ENCODE measurements around the gene SMPD3. TPM values are rescaled to one million over a fixed set of nuclear protein-coding genes. Genes with fewer than 3 reads are reported as not detected.

Gene SMPD3
- total RNA-seq, 4 donors from 2014 or later = 51.1 to 168 (median 68.9) TPM

DNA sequence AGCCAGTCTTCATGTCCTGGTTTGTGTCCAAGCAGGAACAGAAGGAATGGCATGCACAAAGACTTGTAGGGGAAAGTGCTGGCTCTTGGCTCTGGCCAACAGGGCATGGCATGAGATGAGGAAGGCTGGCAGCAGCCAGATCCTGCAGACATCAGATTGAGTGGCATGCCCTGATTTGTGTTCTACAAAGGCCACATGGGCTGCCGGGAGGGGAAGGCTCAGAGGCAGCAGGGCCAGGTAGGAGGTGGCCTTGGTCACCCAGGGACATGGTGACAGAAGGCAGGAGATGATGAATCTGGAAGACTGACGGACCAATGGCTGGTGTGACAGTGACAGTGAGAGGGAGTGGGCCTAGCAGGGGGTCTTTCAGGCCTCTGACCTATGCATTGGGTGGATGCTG lies 33.7 kb downstream of the SMPD3 start:
- Histone ChIP-seq H3K27me3 (no peaks in the 10 kb centered on the region), H3K4me1 (peaks cover 12 to 46% (median 33%) of the 10 kb centered on the region in 4 donors), H3K9me3 (no peaks in the 10 kb centered on the region), H3K27ac (peak overlapping the region in 1 of 4 donors; percentile 85), H3K4me3 (no peak overlapping the region), H3K36me3 (no peaks in the 10 kb centered on the region)
- in situ Hi-C loops (cut with MboI; ENCODE audit: low pct_ligation_motif_present in 1 of 4, low pct_unique_long_range_greater_than_20kb in 1 of 4, low sequenced_read_pairs in 3 of 4) (no loop called here), intact Hi-C loops (cut with DNase I; ENCODE audit: low total_unique reads) (no loop called here)
- 64% methylated on average over 2 of the region's 2 CpGs; no CpG with 5 or more reads in 1 of the 2 donors for WGBS, 2 donors (ENCODE audit: low coverage in 1 of 2)
- TF ChIP-seq POLR2AphosphoS5 (IDR thresholded peaks at IDR 0.05) = no peak
- TF ChIP-seq POLR2A (IDR thresholded peaks at IDR 0.05) = no peak
- TF ChIP-seq EP300 (IDR thresholded peaks at IDR 0.05; ENCODE audit: low read depth) = no peak
- TF ChIP-seq, protein P1, sequence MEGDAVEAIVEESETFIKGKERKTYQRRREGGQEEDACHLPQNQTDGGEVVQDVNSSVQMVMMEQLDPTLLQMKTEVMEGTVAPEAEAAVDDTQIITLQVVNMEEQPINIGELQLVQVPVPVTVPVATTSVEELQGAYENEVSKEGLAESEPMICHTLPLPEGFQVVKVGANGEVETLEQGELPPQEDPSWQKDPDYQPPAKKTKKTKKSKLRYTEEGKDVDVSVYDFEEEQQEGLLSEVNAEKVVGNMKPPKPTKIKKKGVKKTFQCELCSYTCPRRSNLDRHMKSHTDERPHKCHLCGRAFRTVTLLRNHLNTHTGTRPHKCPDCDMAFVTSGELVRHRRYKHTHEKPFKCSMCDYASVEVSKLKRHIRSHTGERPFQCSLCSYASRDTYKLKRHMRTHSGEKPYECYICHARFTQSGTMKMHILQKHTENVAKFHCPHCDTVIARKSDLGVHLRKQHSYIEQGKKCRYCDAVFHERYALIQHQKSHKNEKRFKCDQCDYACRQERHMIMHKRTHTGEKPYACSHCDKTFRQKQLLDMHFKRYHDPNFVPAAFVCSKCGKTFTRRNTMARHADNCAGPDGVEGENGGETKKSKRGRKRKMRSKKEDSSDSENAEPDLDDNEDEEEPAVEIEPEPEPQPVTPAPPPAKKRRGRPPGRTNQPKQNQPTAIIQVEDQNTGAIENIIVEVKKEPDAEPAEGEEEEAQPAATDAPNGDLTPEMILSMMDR (IDR thresholded peaks at IDR 0.05) = no peak
- DNase-seq = no peak

DNA sequence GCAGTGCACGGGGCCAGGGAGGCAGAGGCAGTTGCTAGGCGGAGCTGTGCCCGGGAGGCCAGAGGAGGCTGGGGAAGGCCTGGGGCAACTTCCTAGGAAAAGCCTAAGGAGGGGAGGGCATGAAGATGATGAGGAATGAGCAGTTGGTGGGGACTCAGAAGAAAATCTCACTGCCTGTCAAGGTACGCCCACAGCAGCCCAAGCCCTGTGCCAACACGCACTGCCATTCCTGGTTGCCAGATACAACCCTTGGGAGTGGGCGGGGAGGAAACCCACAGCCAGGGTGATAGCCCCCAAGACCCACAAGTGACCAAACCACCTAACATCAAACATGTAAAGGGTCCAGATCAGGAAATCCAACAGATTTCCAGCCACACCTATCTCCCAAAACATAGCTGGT lies 36.2 kb downstream of the SMPD3 start:
- Histone ChIP-seq H3K9me3 (no peaks in the 10 kb centered on the region), H3K36me3 (no peaks in the 10 kb centered on the region), H3K4me1 (peaks cover 6 to 30% (median 16%) of the 10 kb centered on the region in 4 donors), H3K27ac (no peak overlapping the region), H3K27me3 (no peaks in the 10 kb centered on the region), H3K4me3 (no peak overlapping the region)
- no peak for TF ChIP-seq EP300 (IDR thresholded peaks at IDR 0.05; ENCODE audit: low read depth)
- TF ChIP-seq POLR2A (IDR thresholded peaks at IDR 0.05) = no peak
- TF ChIP-seq, protein P1 (IDR thresholded peaks at IDR 0.05) = no peak
- no peak for TF ChIP-seq POLR2AphosphoS5 (IDR thresholded peaks at IDR 0.05)
- intact Hi-C loops (cut with DNase I; ENCODE audit: low total_unique reads) (no loop called here), in situ Hi-C loops (cut with MboI; ENCODE audit: low pct_ligation_motif_present in 1 of 4, low pct_unique_long_range_greater_than_20kb in 1 of 4, low sequenced_read_pairs in 3 of 4) (no loop called here)
- 93 to 96% methylated on average over 5 to 6 of the region's 6 CpGs for WGBS, 2 donors (ENCODE audit: low coverage in 1 of 2)
- DNase-seq = no peak

DNA sequence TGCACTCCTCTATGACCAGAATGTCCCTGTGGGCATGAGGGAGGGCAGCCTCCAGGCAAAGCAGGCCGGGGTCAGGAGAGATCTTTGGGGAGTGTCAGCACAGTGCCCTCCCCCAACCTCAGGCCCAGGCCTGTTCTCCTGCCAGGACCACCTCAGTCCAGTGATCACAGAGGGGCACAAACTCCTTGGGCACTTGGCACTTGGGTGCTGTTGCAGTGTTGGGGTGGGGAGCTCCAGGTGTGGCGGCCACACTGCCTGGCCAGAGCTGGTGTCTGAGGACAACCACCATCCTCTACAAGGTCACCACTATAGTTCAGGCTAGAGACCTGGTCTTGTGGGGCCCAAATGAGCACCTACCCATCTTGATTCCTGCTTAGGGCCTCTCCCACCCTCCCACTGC lies 37.2 kb downstream of the SMPD3 start:
- intact Hi-C loops (cut with DNase I; ENCODE audit: low total_unique reads) (no loop called here), in situ Hi-C loops (cut with MboI; ENCODE audit: low pct_ligation_motif_present in 1 of 4, low pct_unique_long_range_greater_than_20kb in 1 of 4, low sequenced_read_pairs in 3 of 4) (no loop called here)
- H3K27ac ChIP-seq = no peak overlapping the region
- WGBS, 2 donors (ENCODE audit: low coverage in 1 of 2) = 90 to 100% methylated on average over 1 to 2 of the region's 2 CpGs
- no peak overlapping the region for H3K4me3 ChIP-seq
- no peaks in the 10 kb centered on the region for H3K27me3 ChIP-seq
- H3K9me3 ChIP-seq = no peaks in the 10 kb centered on the region
- DNase-seq = no peak
- no peak for TF ChIP-seq EP300 (IDR thresholded peaks at IDR 0.05; ENCODE audit: low read depth)
- TF ChIP-seq, protein P1 (IDR thresholded peaks at IDR 0.05) = no peak
- no peak for TF ChIP-seq POLR2A (IDR thresholded peaks at IDR 0.05)
- no peak for TF ChIP-seq POLR2AphosphoS5 (IDR thresholded peaks at IDR 0.05)
- no peaks in the 10 kb centered on the region for H3K36me3 ChIP-seq
- peaks cover 0 to 20% (median 10%) of the 10 kb centered on the region in 4 donors for H3K4me1 ChIP-seq

DNA sequence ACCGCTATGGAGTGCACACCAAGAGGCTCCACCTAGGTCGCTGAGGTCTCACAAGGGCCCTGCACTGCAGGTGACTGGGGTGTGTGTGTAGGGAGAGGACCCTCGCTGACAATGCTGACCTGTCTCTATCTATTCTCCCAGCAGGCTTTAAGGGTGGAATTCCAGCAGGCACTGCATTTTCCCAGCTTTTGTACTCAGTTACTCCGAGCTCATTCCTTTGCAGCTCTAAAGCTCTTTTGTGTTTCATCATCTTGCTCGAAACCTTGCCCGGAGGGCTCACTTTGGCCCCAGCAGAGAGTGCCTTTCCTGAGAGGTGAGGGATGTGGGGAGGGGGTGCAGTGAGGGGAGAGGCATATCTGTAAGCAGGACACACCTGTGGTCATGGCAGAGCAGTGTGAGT lies 39.3 kb downstream of the SMPD3 start:
- TF ChIP-seq, protein P1 (IDR thresholded peaks at IDR 0.05) = no peak
- no peak for TF ChIP-seq EP300 (IDR thresholded peaks at IDR 0.05; ENCODE audit: low read depth)
- TF ChIP-seq POLR2AphosphoS5 (IDR thresholded peaks at IDR 0.05) = no peak
- no peak for TF ChIP-seq POLR2A (IDR thresholded peaks at IDR 0.05)
- in situ Hi-C loops (cut with MboI; ENCODE audit: low pct_ligation_motif_present in 1 of 4, low pct_unique_long_range_greater_than_20kb in 1 of 4, low sequenced_read_pairs in 3 of 4) (loop anchor here in 1 of 4 donors (10.0 kb wide), 1 partner anchor 96 kb away; no protein-coding TSS in a partner anchor), intact Hi-C loops (cut with DNase I; ENCODE audit: low total_unique reads) (no loop called here)
- 77% methylated on average over 6 of the region's 6 CpGs; no CpG with 5 or more reads in 1 of the 2 donors for WGBS, 2 donors (ENCODE audit: low coverage in 1 of 2)
- Histone ChIP-seq H3K4me3 (no peak overlapping the region), H3K4me1 (peaks cover 0 to 8% (median 3%) of the 10 kb centered on the region in 4 donors), H3K27ac (no peak overlapping the region), H3K36me3 (no peaks in the 10 kb centered on the region), H3K27me3 (no peaks in the 10 kb centered on the region), H3K9me3 (no peaks in the 10 kb centered on the region)
- no peak for DNase-seq
